HepG2 (cell line): ENCODE results near the gene ATP11C. TPM values are rescaled to one million over a fixed set of nuclear protein-coding genes. Genes with fewer than 3 reads are reported as not detected.

Experiments used
- ATAC-seq: fragments of 200-7000 bp; cut with Tn5 transposase; 3 replicates; pipeline ENCODE4 v1.9.1; 2020; ENCODE audit warnings: mild to moderate bottlenecking, moderate library complexity
- BruUV-seq: library from RNA; stranded (reverse); fragments of 400-500 nt; replicated peaks from 2 replicates; lab custom pipeline; 2021; lab: Mats Ljungman, UMichigan
- CTCF ChIA-PET: fragments of 300-600 bp; formaldehyde crosslinking; extraction: SDS; loops from one replicate; lab custom pipeline; 2021; ENCODE audit warnings: low total read pairs, inconsistent platforms, low intra/inter-chr PET ratio; lab: Yijun Ruan, JAX
- POLR2A ChIA-PET: fragments of 350-600 bp; sonication (Branson Sonifier 250); formaldehyde crosslinking; loops from one replicate; lab custom pipeline; 2020; ENCODE audit warnings: antibody characterized with exemption, inconsistent platforms; lab: Yijun Ruan, JAX
- DNase-seq: peaks from one replicate; pipeline ENCODE4 v3.0.0-alpha.2; 2015; ENCODE audit warnings: low spot score
- FAIRE-seq: peaks from 3 replicates; lab custom pipeline; 2011; peaks lifted over from hg19 to GRCh38; lab: Jason Lieb, UNC
- H2AFZ ChIP-seq: one replicate; pipeline ENCODE4 v1.6.1; 2011; ENCODE audit warnings: low read length, inconsistent platforms
- H3K27ac ChIP-seq: fragments of 300-600 bp; 3 replicates; pipeline ENCODE4 v1.8.0; 2011; ENCODE audit warnings: mixed run types, mild to moderate bottlenecking, mixed read lengths, low read length, inconsistent platforms; ENCODE audit not compliant: insufficient read depth; ENCODE audit errors: extremely low read length
- H3K27me3 ChIP-seq, 2 experiments: fragments of 200-600 bp in 1 of 2; 2 replicates in 1 of 2; 3 replicates in 1 of 2; pipeline versions ENCODE4 v1.6.0 to v1.8.0; 2011; ENCODE audit warnings: low read length in 2 of 2, mild to moderate bottlenecking in 2 of 2, moderate library complexity in 2 of 2, inconsistent platforms in 1 of 2; ENCODE audit not compliant: insufficient read depth in 2 of 2, control insufficient read depth in 1 of 2
- H3K36me3 ChIP-seq, 2 experiments: fragments of 200-600 bp in 1 of 2; replicated peaks in 1 of 2; 2 replicates in 1 of 2; 3 replicates in 1 of 2; pipeline versions ENCODE4 v1.5.1 to v1.8.0; 2011; ENCODE audit warnings: low read length in 2 of 2, inconsistent platforms in 1 of 2; ENCODE audit not compliant: insufficient read depth in 2 of 2, control insufficient read depth in 1 of 2
- H3K4me1 ChIP-seq: 2 replicates; pipeline ENCODE4 v1.5.1; 2012; ENCODE audit warnings: low read length, inconsistent platforms; ENCODE audit not compliant: insufficient read depth
- H3K4me2 ChIP-seq: 2 replicates; pipeline ENCODE4 v1.6.0; 2011; ENCODE audit warnings: low read depth, low read length, inconsistent platforms
- H3K4me3 ChIP-seq, 3 experiments: fragments of 200-600 bp in 1 of 3; sonication (generic), shearing (Covaris generic) in 1 of 3; replicated peaks in 1 of 3; 2 replicates each; pipeline ENCODE4 v1.5.1; 2011 to 2016; ENCODE audit warnings: low read length in 3 of 3, inconsistent platforms in 2 of 3, low read depth in 2 of 3, mild to moderate bottlenecking in 2 of 3, control low read depth in 1 of 3, mixed read lengths in 1 of 3; ENCODE audit not compliant: insufficient read depth in 1 of 3
- H3K79me2 ChIP-seq: one replicate; pipeline ENCODE4 v1.6.1; 2011; ENCODE audit warnings: low read length, inconsistent platforms; ENCODE audit not compliant: insufficient read depth
- H3K9ac ChIP-seq: 2 replicates; pipeline ENCODE4 v1.6.0; 2011; ENCODE audit warnings: mild to moderate bottlenecking, low read depth, low read length, inconsistent platforms; ENCODE audit not compliant: insufficient read depth
- H3K9me3 ChIP-seq: 2 replicates; pipeline ENCODE4 v1.5.1; 2012; ENCODE audit warnings: mild to moderate bottlenecking, low read length
- H4K20me1 ChIP-seq: 2 replicates; pipeline ENCODE4 v1.6.0; 2011; ENCODE audit warnings: inconsistent platforms, mild to moderate bottlenecking, low read length, moderate library complexity; ENCODE audit not compliant: insufficient read depth
- ARHGAP35 ChIP-seq: sonication (generic); formaldehyde crosslinking; IDR thresholded peaks from 2 replicates; pipeline ENCODE4 v1.9.0; 2022; ENCODE audit warnings: mild to moderate bottlenecking, inconsistent platforms, moderate library complexity, missing genetic modification reagents, borderline replicate concordance
- EED ChIP-seq: sonication (generic); formaldehyde crosslinking; IDR thresholded peaks from 2 replicates; pipeline ENCODE4 v1.5.0; 2020; ENCODE audit warnings: mild to moderate bottlenecking, missing genetic modification reagents
- EP300 ChIP-seq, 3 experiments: sonication (generic) in 1 of 3; formaldehyde crosslinking in 1 of 3; IDR thresholded peaks; 2 replicates each; pipeline versions ENCODE4 v1.5.1 to v1.6.1; 2011 to 2020; ENCODE audit warnings: low read depth in 2 of 3, low read length in 2 of 3, borderline replicate concordance in 1 of 3, improper control_type of control experiment in 1 of 3, mild to moderate bottlenecking in 1 of 3, missing genetic modification reagents in 1 of 3, moderate library complexity in 1 of 3
- KMT2A ChIP-seq: sonication (generic); formaldehyde crosslinking; IDR thresholded peaks from 2 replicates; pipeline ENCODE4 v1.4.0; 2020; ENCODE audit warnings: missing genetic modification reagents
- MATR3 ChIP-seq: sonication (generic); formaldehyde crosslinking; IDR thresholded peaks from 2 replicates; pipeline ENCODE4 v1.4.0; 2020; ENCODE audit warnings: missing genetic modification reagents
- MIER2 ChIP-seq: IDR thresholded peaks from 2 replicates; pipeline ENCODE4 v1.6.1; 2016; ENCODE audit warnings: missing biosample characterization, missing genetic modification reagents
- MXD4 ChIP-seq: IDR thresholded peaks from 2 replicates; pipeline ENCODE4 v1.6.1; 2016; ENCODE audit warnings: mild to moderate bottlenecking, missing biosample characterization, missing genetic modification reagents
- NFKB2 ChIP-seq: sonication (generic); formaldehyde crosslinking; IDR thresholded peaks from 2 replicates; pipeline ENCODE4 v1.4.0; 2020; ENCODE audit warnings: missing genetic modification reagents, borderline replicate concordance
- REPIN1 ChIP-seq: sonication (generic); formaldehyde crosslinking; IDR thresholded peaks from 2 replicates; pipeline ENCODE4 v1.8.0; 2022; ENCODE audit warnings: missing genetic modification reagents, low read depth, mild to moderate bottlenecking, borderline replicate concordance
- REXO4 ChIP-seq: sonication (generic); formaldehyde crosslinking; IDR thresholded peaks from 2 replicates; pipeline ENCODE4 v1.8.0; 2022; ENCODE audit warnings: missing genetic modification reagents, mild to moderate bottlenecking, borderline replicate concordance
- SALL2 ChIP-seq: sonication (generic); formaldehyde crosslinking; IDR thresholded peaks from 2 replicates; pipeline ENCODE4 v1.8.1; 2023; ENCODE audit warnings: mild to moderate bottlenecking, missing genetic modification reagents, inconsistent platforms
- THYN1 ChIP-seq: sonication (generic); formaldehyde crosslinking; IDR thresholded peaks from 2 replicates; pipeline ENCODE4 v1.8.1; 2023; ENCODE audit warnings: low read depth, mild to moderate bottlenecking, moderate library complexity, missing genetic modification reagents, borderline replicate concordance
- ZC3H4 ChIP-seq: sonication (generic); formaldehyde crosslinking; IDR thresholded peaks from 2 replicates; pipeline ENCODE4 v1.4.0; 2020; ENCODE audit warnings: missing genetic modification reagents, borderline replicate concordance
- ZFP90 ChIP-seq: sonication (generic); formaldehyde crosslinking; IDR thresholded peaks from 2 replicates; pipeline ENCODE4 v1.8.0; 2022; ENCODE audit warnings: missing genetic modification reagents, mild to moderate bottlenecking, inconsistent platforms, borderline replicate concordance
- ZNF101 ChIP-seq: sonication (generic); formaldehyde crosslinking; IDR thresholded peaks from 2 replicates; pipeline ENCODE4 v1.4.0; 2020; ENCODE audit warnings: mild to moderate bottlenecking, low read depth, missing genetic modification reagents, borderline replicate concordance
- ZSCAN21 ChIP-seq: sonication (generic); formaldehyde crosslinking; IDR thresholded peaks from 2 replicates; pipeline ENCODE4 v1.8.0; 2022; ENCODE audit warnings: mild to moderate bottlenecking, missing genetic modification reagents, moderate library complexity, borderline replicate concordance
- WGBS: methylation state at CpG from one replicate; pipeline ENCODE4 v1.1.6; 2017; ENCODE audit warnings: low lambda C conversion rate; 5-methylcytosine and 5-hydroxymethylcytosine counted together
- in situ Hi-C: cut with HindIII; loops from 2 replicates; pipeline ENCODE4 v1.10.0; 2017; ENCODE audit warnings: low pct_unique_long_range_greater_than_20kb; ENCODE audit not compliant: extremely low pct_ligation_motif_present
- intact Hi-C: fragments of 100-400 bp; cut with micrococcal nuclease; formaldehyde crosslinking; loops from one replicate; pipeline ENCODE4 v1.10.0; 2022; ENCODE audit not compliant: unreplicated experiment
- polyA plus RNA-seq, 8 experiments: library from polyadenylated mRNA; depleted of rRNA in 3 of 8; stranded (reverse) in 7 of 8; unstranded in 1 of 8; fragments of >200 nt; fragmentation: Illumina TruSeq in 4 of 8; extraction: Trizol in 4 of 8; gene quantifications; 2 replicates each; pipeline versions ENCODE4 v1.2.1 to v1.2.3, GENCODE V29; 2011 to 2016; ENCODE audit warnings: low read depth in 4 of 8, missing spikeins in 1 of 8, mixed read lengths in 1 of 8; ENCODE audit not compliant: insufficient read depth in 1 of 8
- total RNA-seq, 5 experiments: library from RNA; depleted of rRNA; stranded (reverse); fragments of >200 nt; fragmentation: Illumina TruSeq; extraction: Trizol; gene quantifications; 2 replicates each; pipeline ENCODE4 v1.2.3, GENCODE V29; 2016; ENCODE audit warnings: low read depth in 1 of 5
- TF ChIP-seq, protein P1 (sequence below): sonication (generic); formaldehyde crosslinking; IDR thresholded peaks from 2 replicates; pipeline ENCODE4 v1.4.0; 2020; ENCODE audit warnings: missing genetic modification reagents, borderline replicate concordance

ATP11C gene
- total and polyA plus RNA-seq, 2 of the 13 experiments (the other 11 are each of a cell fraction or from before 2014, with no cell fraction given), result 8.5 to 16.9 TPM

DNA sequence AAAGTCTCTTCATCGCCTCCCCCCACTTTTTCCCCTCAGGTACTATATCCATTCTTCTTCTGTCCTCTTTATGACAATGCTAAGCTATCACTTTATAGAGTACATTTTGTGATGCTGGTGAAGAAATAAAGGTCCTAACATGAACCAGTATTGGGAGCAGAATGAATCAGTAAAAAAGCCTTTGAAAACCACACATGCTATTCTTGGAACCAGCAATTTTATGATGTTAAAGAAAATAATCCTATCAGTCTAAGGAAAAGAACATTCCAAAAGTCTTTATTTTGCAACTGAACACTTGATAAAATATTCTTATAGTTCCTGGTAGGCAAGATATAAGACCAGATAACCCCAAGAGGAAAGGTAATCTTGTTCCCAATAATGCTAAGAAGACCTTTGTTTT is 117.1 kb downstream of the ATP11C start:
- DNase-seq (no peak), FAIRE-seq (no peak), ATAC-seq (no peak)
- H3K27ac ChIP-seq, result no peak overlapping the region
- H2AFZ ChIP-seq, result no peak overlapping the region
- BruUV-seq, result no TSS peak
- intact Hi-C loops, result no loop called here
- ChIA-PET CTCF (no interaction called here), POLR2A (no interaction called here)
- no peak overlapping the region for H3K4me3 ChIP-seq
- no peak overlapping the region for H3K9ac ChIP-seq
- H3K36me3 ChIP-seq, result no peaks in the 10 kb centered on the region
- no peaks in the 10 kb centered on the region for H4K20me1 ChIP-seq
- in situ Hi-C loops, result no loop called here
- H3K4me1 ChIP-seq, result no peaks in the 10 kb centered on the region
- H3K9me3 ChIP-seq, result no peaks in the 10 kb centered on the region
- WGBS, result 100% methylated on average over 1 of the region's 1 CpG
- H3K4me2 ChIP-seq, result no peak overlapping the region
- no peaks in the 10 kb centered on the region for H3K27me3 ChIP-seq
- TF ChIP-seq MIER2 (CRISPR knock-in tag) (no peak), SALL2 (CRISPR knock-in tag) (no peak), ZNF101 (CRISPR knock-in tag) (no peak), REXO4 (no peak), MATR3 (CRISPR knock-in tag) (no peak), REPIN1 (CRISPR knock-in tag) (no peak), ZC3H4 (CRISPR knock-in tag) (no peak), ZFP90 (CRISPR knock-in tag) (no peak), ZSCAN21 (CRISPR knock-in tag) (no peak), NFKB2 (CRISPR knock-in tag) (no peak), KMT2A (CRISPR knock-in tag) (no peak), EP300 (IDR thresholded peaks at IDR 0.05; ENCODE audit: low read depth in 2 of 2, low read length in 2 of 2) (no peak), EP300 (CRISPR knock-in tag; IDR thresholded peaks at IDR 0.05; ENCODE audit: borderline replicate concordance) (no peak), THYN1 (CRISPR knock-in tag) (no peak), ARHGAP35 (no peak), EED (CRISPR knock-in tag) (no peak), MXD4 (CRISPR knock-in tag) (no peak)
- TF ChIP-seq, protein P1, sequence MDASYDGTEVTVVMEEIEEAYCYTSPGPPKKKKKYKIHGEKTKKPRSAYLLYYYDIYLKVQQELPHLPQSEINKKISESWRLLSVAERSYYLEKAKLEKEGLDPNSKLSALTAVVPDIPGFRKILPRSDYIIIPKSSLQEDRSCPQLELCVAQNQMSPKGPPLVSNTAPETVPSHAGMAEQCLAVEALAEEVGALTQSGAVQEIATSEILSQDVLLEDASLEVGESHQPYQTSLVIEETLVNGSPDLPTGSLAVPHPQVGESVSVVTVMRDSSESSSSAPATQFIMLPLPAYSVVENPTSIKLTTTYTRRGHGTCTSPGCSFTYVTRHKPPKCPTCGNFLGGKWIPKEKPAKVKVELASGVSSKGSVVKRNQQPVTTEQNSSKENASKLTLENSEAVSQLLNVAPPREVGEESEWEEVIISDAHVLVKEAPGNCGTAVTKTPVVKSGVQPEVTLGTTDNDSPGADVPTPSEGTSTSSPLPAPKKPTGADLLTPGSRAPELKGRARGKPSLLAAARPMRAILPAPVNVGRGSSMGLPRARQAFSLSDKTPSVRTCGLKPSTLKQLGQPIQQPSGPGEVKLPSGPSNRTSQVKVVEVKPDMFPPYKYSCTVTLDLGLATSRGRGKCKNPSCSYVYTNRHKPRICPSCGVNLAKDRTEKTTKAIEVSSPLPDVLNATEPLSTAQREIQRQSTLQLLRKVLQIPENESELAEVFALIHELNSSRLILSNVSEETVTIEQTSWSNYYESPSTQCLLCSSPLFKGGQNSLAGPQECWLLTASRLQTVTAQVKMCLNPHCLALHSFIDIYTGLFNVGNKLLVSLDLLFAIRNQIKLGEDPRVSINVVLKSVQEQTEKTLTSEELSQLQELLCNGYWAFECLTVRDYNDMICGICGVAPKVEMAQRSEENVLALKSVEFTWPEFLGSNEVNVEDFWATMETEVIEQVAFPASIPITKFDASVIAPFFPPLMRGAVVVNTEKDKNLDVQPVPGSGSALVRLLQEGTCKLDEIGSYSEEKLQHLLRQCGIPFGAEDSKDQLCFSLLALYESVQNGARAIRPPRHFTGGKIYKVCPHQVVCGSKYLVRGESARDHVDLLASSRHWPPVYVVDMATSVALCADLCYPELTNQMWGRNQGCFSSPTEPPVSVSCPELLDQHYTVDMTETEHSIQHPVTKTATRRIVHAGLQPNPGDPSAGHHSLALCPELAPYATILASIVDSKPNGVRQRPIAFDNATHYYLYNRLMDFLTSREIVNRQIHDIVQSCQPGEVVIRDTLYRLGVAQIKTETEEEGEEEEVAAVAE (CRISPR knock-in tag), result no peak
- no peaks in the 10 kb centered on the region for H3K79me2 ChIP-seq
